ENCODE measurements around the gene NSD2. TPM values are rescaled to one million over a fixed set of nuclear protein-coding genes. Genes with fewer than 3 reads are reported as not detected.

The NSD2 gene
- total and polyA plus RNA-seq, 4 donors: 5.1 to 71.5 (median 11.6) TPM

DNA sequence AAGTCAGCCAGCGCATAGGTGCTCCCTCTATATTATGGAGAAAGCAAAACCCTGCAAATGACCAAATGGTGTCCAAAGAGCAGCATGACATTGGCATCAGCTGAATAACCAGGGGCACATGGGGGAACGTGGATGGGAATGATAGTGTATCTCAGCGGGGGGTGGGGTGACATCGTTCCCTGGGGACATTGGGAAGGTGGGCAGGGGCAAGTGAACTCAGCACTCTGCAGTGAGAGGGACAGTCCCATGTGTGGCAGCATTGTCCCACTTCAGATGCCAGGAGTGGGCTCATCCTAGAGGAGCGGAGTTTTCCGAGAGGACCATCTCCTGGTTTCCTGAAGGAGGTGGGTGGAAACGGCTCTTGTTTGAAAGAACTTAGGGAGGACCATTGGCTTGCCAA lies 72.7 kb downstream of the NSD2 start:
- no peak for DNase-seq (ENCODE audit: low spot score)
- no peak for TF ChIP-seq SP1 (IDR thresholded peaks at IDR 0.05)
- TF ChIP-seq, protein P1, sequence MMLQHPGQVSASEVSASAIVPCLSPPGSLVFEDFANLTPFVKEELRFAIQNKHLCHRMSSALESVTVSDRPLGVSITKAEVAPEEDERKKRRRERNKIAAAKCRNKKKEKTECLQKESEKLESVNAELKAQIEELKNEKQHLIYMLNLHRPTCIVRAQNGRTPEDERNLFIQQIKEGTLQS (IDR thresholded peaks at IDR 0.05): no peak
- no peak for TF ChIP-seq HNF4G (IDR thresholded peaks at IDR 0.05)
- no peak for TF ChIP-seq TAF1 (conservative IDR thresholded peaks at IDR 0.05)
- no peak for TF ChIP-seq FOXA1 (IDR thresholded peaks at IDR 0.05)
- TF ChIP-seq RAD21 (IDR thresholded peaks at IDR 0.05): no peak
- Histone ChIP-seq H3K36me3 (ENCODE audit: control insufficient read depth in 4 of 4, insufficient read depth in 3 of 4, low read depth in 1 of 4, low read length in 3 of 4) (peaks cover 5 to 12% (median 7%) of the 10 kb centered on the region in 4 donors), H3K9ac (ENCODE audit: low read depth in 1 of 2, low read length in 2 of 2) (no peak overlapping the region), H3K27me3 (ENCODE audit: control insufficient read depth in 4 of 4, insufficient read depth in 4 of 4, low read length in 3 of 4) (no peaks in the 10 kb centered on the region), H3K9me3 (ENCODE audit: control insufficient read depth in 4 of 4, low read length in 3 of 4) (no peaks in the 10 kb centered on the region), H3K4me1 (ENCODE audit: control insufficient read depth in 4 of 4, insufficient read depth in 4 of 4, low read length in 3 of 4) (no peaks in the 10 kb centered on the region), H3K27ac (ENCODE audit: low read depth in 1 of 2, low read length in 2 of 2) (no peak overlapping the region), H3K4me3 (ENCODE audit: low read depth in 1 of 3, low read length in 3 of 3) (no peak overlapping the region)
- WGBS: 98% methylated on average over 7 of the region's 7 CpGs

DNA sequence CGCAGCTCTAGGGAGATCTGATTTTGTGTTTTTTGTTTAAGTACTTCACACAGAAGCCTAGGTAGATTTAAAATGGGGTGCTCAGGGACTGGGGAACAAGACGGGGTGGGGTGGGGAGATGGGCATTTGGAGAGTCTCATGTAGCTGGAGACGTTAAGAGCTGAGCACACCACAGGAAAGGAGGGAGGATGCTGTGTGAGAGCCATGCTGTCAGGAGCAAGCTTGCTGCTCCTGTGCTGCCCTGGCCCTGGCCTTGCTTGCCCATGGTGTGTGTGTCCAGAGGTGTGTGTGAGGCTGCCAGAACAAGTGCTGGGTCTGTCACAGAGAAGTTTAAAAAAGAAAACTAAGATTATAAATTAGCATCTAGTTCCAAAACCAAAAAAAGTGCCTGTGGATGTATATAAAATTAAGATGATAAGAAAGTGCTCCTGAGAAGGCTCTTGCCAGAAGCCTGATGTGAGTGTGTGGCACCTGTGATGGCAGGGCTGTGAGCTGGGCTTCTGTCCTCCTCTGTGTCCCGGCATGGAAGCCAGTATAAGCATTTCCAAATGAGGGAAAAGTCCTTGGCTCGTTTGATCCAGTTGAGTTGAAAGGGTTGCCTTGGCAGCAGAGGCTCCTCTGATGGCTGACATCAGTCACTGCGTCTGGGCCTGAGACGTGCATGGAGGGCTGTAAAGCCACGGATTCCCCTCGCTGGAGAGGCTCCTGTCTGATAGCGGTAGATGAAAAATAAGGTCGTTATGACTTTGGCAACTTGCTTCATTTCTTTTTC lies 74.1 kb downstream of the NSD2 start:
- DNase-seq (ENCODE audit: low spot score): no peak
- WGBS: 90% methylated on average over 11 of the region's 11 CpGs
- Histone ChIP-seq H3K4me1 (ENCODE audit: control insufficient read depth in 4 of 4, insufficient read depth in 4 of 4, low read length in 3 of 4) (no peaks in the 10 kb centered on the region), H3K9me3 (ENCODE audit: control insufficient read depth in 4 of 4, low read length in 3 of 4) (no peaks in the 10 kb centered on the region), H3K9ac (ENCODE audit: low read depth in 1 of 2, low read length in 2 of 2) (no peak overlapping the region), H3K27me3 (ENCODE audit: control insufficient read depth in 4 of 4, insufficient read depth in 4 of 4, low read length in 3 of 4) (no peaks in the 10 kb centered on the region), H3K36me3 (ENCODE audit: control insufficient read depth in 4 of 4, insufficient read depth in 3 of 4, low read depth in 1 of 4, low read length in 3 of 4) (peaks cover 1 to 5% (median 4%) of the 10 kb centered on the region in 4 donors), H3K4me3 (ENCODE audit: low read depth in 1 of 3, low read length in 3 of 3) (no peak overlapping the region), H3K27ac (ENCODE audit: low read depth in 1 of 2, low read length in 2 of 2) (no peak overlapping the region)
- TF ChIP-seq YY1 (IDR thresholded peaks at IDR 0.05) (no peak), EGR1 (IDR thresholded peaks at IDR 0.05; ENCODE audit: low read depth in 2 of 2) (no peak), SP1 (IDR thresholded peaks at IDR 0.05) (no peak), ZBTB33 (IDR thresholded peaks at IDR 0.05) (no peak), HNF4G (IDR thresholded peaks at IDR 0.05) (no peak), FOXA2 (IDR thresholded peaks at IDR 0.05) (no peak), RAD21 (IDR thresholded peaks at IDR 0.05) (no peak), NR2F2 (IDR thresholded peaks at IDR 0.05) (no peak), MAX (IDR thresholded peaks at IDR 0.05) (no peak), GABPA (IDR thresholded peaks at IDR 0.05 in 1 of 2, conservative IDR thresholded peaks at IDR 0.05 in 1 of 2) (no peak), CTCF (IDR thresholded peaks at IDR 0.05; ENCODE audit: low read depth, low read length, missing input control) (no peak), HNF4A (conservative IDR thresholded peaks at IDR 0.05) (no peak), JUND (IDR thresholded peaks at IDR 0.05) (no peak), TAF1 (conservative IDR thresholded peaks at IDR 0.05) (no peak)
- TF ChIP-seq, protein P1 (IDR thresholded peaks at IDR 0.05): no peak

Measured in liver (tissue), 9 donors.